GM12878 (cell line): ENCODE data around the gene PITPNC1. TPM values are rescaled to one million over a fixed set of nuclear protein-coding genes. Genes with fewer than 3 reads are reported as not detected.

ENCODE experiments used
- ATAC-seq: fragments of 200-7000 bp; cut with Tn5 transposase; 3 replicates; pipeline ENCODE4 v1.9.1; 2020; ENCODE audit warnings: mild to moderate bottlenecking, moderate library complexity
- BruUV-seq: library from RNA; stranded (reverse); fragments of 400-500 nt; replicated peaks from 2 replicates; lab custom pipeline; 2021; lab: Mats Ljungman, UMichigan
- CTCF ChIA-PET: fragments of 300-600 bp; sonication (Branson Sonifier 250); formaldehyde crosslinking; extraction: SDS; loops from one replicate; lab custom pipeline; 2021; ENCODE audit warnings: inconsistent platforms; lab: Yijun Ruan, JAX
- POLR2A ChIA-PET: fragments of 350-600 bp; formaldehyde crosslinking; extraction: SDS; loops from one replicate; lab custom pipeline; 2021; ENCODE audit warnings: inconsistent platforms; lab: Charles Lee
- RAD21 ChIA-PET: fragments of 300-600 bp; sonication (Branson Sonifier 250); formaldehyde crosslinking; loops from one replicate; lab custom pipeline; 2023; ENCODE audit warnings: antibody characterized with exemption; ENCODE audit not compliant: unreplicated experiment; lab: Charles Lee
- SMC1A ChIA-PET: fragments of 300-600 bp; sonication (Branson Sonifier 250); formaldehyde crosslinking; loops from one replicate; lab custom pipeline; 2023; ENCODE audit not compliant: unreplicated experiment, uncharacterized antibody; lab: Charles Lee
- DNase-seq: peaks from one replicate; pipeline ENCODE4 v3.0.0-alpha.2; 2011; ENCODE audit warnings: low read depth, low spot score
- FAIRE-seq: peaks from 3 replicates; lab custom pipeline; 2011; peaks lifted over from hg19 to GRCh38; lab: Jason Lieb, UNC
- H2AFZ ChIP-seq: 2 replicates; pipeline ENCODE4 v1.6.0; 2011; ENCODE audit warnings: low read depth, low read length, control low read depth; ENCODE audit not compliant: control insufficient read depth
- H3K27ac ChIP-seq: 2 replicates; pipeline ENCODE4 v1.5.1; 2011; ENCODE audit warnings: control low read depth; ENCODE audit not compliant: control insufficient read depth, insufficient read depth
- H3K27me3 ChIP-seq, 2 experiments: replicated peaks in 1 of 2; 2 replicates each; pipeline versions ENCODE4 v1.6.0 to v1.6.1; 2011; ENCODE audit warnings: low read length in 1 of 2; ENCODE audit not compliant: control insufficient read depth in 2 of 2, insufficient read depth in 2 of 2
- H3K36me3 ChIP-seq, 2 experiments: 2 replicates each; pipeline ENCODE4 v1.5.1; 2011; ENCODE audit warnings: low read length in 1 of 2; ENCODE audit not compliant: control insufficient read depth in 2 of 2, insufficient read depth in 2 of 2
- H3K4me1 ChIP-seq: 2 replicates; pipeline ENCODE4 v1.6.1; 2011; ENCODE audit warnings: mild to moderate bottlenecking, low read length, moderate library complexity, mixed read lengths; ENCODE audit not compliant: control insufficient read depth, insufficient read depth
- H3K4me2 ChIP-seq: 2 replicates; pipeline ENCODE4 v1.6.0; 2011; ENCODE audit warnings: control low read depth; ENCODE audit not compliant: control insufficient read depth, insufficient read depth
- H3K4me3 ChIP-seq: fragments of 200-600 bp; sonication (generic); 2 replicates; pipeline ENCODE4 v1.5.1; 2016
- H3K79me2 ChIP-seq: 2 replicates; pipeline ENCODE4 v1.6.0; 2011; ENCODE audit warnings: low read length; ENCODE audit not compliant: control insufficient read depth, insufficient read depth
- H3K9ac ChIP-seq: 2 replicates; pipeline ENCODE4 v1.8.0; 2011; ENCODE audit warnings: low read length, control low read depth, mixed read lengths; ENCODE audit not compliant: control insufficient read depth, insufficient read depth
- H3K9me3 ChIP-seq: replicated peaks from 3 replicates; pipeline ENCODE4 v1.5.1; 2011; ENCODE audit warnings: mild to moderate bottlenecking, low read length; ENCODE audit not compliant: control insufficient read depth, insufficient read depth
- H4K20me1 ChIP-seq: 2 replicates; pipeline ENCODE4 v1.6.0; 2011; ENCODE audit not compliant: control insufficient read depth, insufficient read depth
- CBX3 ChIP-seq: fragments of 200-600 bp; sonication (generic); IDR thresholded peaks from 2 replicates; pipeline ENCODE4 v1.6.1; 2016; ENCODE audit warnings: low read depth, borderline replicate concordance
- CBX5 ChIP-seq: sonication (generic); IDR thresholded peaks from 2 replicates; pipeline ENCODE4 v1.6.1; 2016; ENCODE audit warnings: low read depth, moderate library complexity, mild to moderate bottlenecking, inconsistent platforms
- CREB1 ChIP-seq: IDR thresholded peaks from 2 replicates; pipeline ENCODE4 v1.6.1; 2012; ENCODE audit warnings: low read depth, mild to moderate bottlenecking, inconsistent platforms
- EZH2 ChIP-seq: IDR thresholded peaks from 2 replicates; pipeline ENCODE4 v1.6.1; 2012; ENCODE audit warnings: low read depth, mild to moderate bottlenecking, control low read depth, inconsistent platforms, low read length, borderline replicate concordance; ENCODE audit not compliant: control insufficient read depth
- MAX ChIP-seq: IDR thresholded peaks from 2 replicates; pipeline ENCODE4 v1.6.1; 2012; ENCODE audit warnings: low read depth, low read length, improper control_type of control experiment
- POLR2A ChIP-seq: IDR thresholded peaks from 2 replicates; pipeline ENCODE4 v1.6.1; 2011; ENCODE audit warnings: low read depth, mild to moderate bottlenecking, low read length
- ZNF274 ChIP-seq: IDR thresholded peaks from one replicate; pipeline ENCODE4 v1.8.0; 2011; ENCODE audit not compliant: insufficient read length, insufficient read depth
- ZNF687 ChIP-seq: fragments of 450-650 bp; IDR thresholded peaks from 2 replicates; pipeline ENCODE4 v1.6.1; 2017; ENCODE audit warnings: mild to moderate bottlenecking, moderate library complexity
- WGBS: methylation state at CpG from one replicate; pipeline ENCODE4 v1.1.6; 2016; ENCODE audit warnings: low lambda C conversion rate; ENCODE audit not compliant: insufficient replicate concordance, insufficient coverage; ENCODE audit errors: missing lambda C conversion rate; 5-methylcytosine and 5-hydroxymethylcytosine counted together
- in situ Hi-C: fragments of 300-500 bp; cut with MboI; formaldehyde crosslinking; loops from 9 replicates; pipeline ENCODE4 v1.14.3; 2018; ENCODE audit warnings: mixed read lengths
- intact Hi-C: fragments of 100-400 bp; cut with micrococcal nuclease; formaldehyde crosslinking; loops from one replicate; pipeline ENCODE4 v1.14.2; 2022; ENCODE audit not compliant: unreplicated experiment
- polyA plus RNA-seq, 11 experiments: library from polyadenylated mRNA; depleted of rRNA in 4 of 11; unstranded in 6 of 11; stranded (reverse) in 5 of 11; fragments of >200 nt; fragmentation: Nextera tagmentation in 4 of 11; fragmentation: Illumina TruSeq in 1 of 11; extraction: Ambion mirVana in 4 of 11; extraction: Trizol in 1 of 11; gene quantifications; 1 replicate in 1 of 11; 2 replicates in 10 of 11; pipeline versions ENCODE4 v1.2.1 to v1.2.3, GENCODE V29; 2011 to 2016; ENCODE audit warnings: inconsistent platforms in 2 of 11, missing spikeins in 2 of 11, low read depth in 1 of 11
- total RNA-seq, 4 experiments: library from RNA; depleted of rRNA in 3 of 4; stranded (reverse); fragments of >200 nt in 3 of 4; fragmentation: Illumina TruSeq in 1 of 4; extraction: Trizol in 1 of 4; gene quantifications; 2 replicates each; pipeline versions ENCODE4 v1.2.1 to v1.2.3, GENCODE V29; 2013 to 2021

PITPNC1 gene
- total and polyA plus RNA-seq, 10 of the 15 experiments (the other 5 are each of a cell fraction or from before 2014, with no cell fraction given) = 12.2 to 62.4 (median 47.3) TPM

- ChIA-PET POLR2A (no interaction called here), SMC1A (no interaction called here), RAD21 (no interaction called here), CTCF (no interaction called here)
- Histone ChIP-seq H3K27me3 (no peaks in the 10 kb centered on the region), H3K79me2 (no peaks in the 10 kb centered on the region), H3K36me3 (peaks cover 0 to 3% of the 10 kb centered on the region in 2 experiments; a peak in 1 of 4 replicates), H3K9ac (no peak overlapping the region), H2AFZ (no peak overlapping the region), H3K27ac (no peak overlapping the region), H3K4me2 (no peak overlapping the region), H3K9me3 (no peaks in the 10 kb centered on the region), H3K4me3 (no peak overlapping the region), H4K20me1 (no peaks in the 10 kb centered on the region), H3K4me1 (peaks cover 13% of the 10 kb centered on the region)
- TF ChIP-seq EZH2 = no peak
- no peak for TF ChIP-seq POLR2A
- no peak for TF ChIP-seq CBX3
- TF ChIP-seq ZNF687 = no peak
- no peak for TF ChIP-seq ZNF274
- no peak for TF ChIP-seq CREB1
- no peak for TF ChIP-seq CBX5
- no peak for TF ChIP-seq MAX
- in situ Hi-C loops (no loop called here), intact Hi-C loops (no loop called here)
- DNase-seq (no peak), ATAC-seq (no peak), FAIRE-seq (no peak)
- WGBS = 66% methylated on average over 11 of the region's 11 CpGs
- BruUV-seq = no TSS peak
Measured at GRCh38 chr17:67542219-67543114, 165.4 kb downstream of the PITPNC1 start.
